Measurements from ENCODE around the gene TSPAN13. TPM values are rescaled to one million over a fixed set of nuclear protein-coding genes. Genes with fewer than 3 reads are reported as not detected.

Gene TSPAN13
- total RNA-seq, 1 donor, result 10.8 TPM

- no peak overlapping the region for H3K4me3 ChIP-seq (ENCODE audit: low read depth, low read length)
- no peak for DNase-seq (ENCODE audit: low read depth)
- TF ChIP-seq, protein P1, sequence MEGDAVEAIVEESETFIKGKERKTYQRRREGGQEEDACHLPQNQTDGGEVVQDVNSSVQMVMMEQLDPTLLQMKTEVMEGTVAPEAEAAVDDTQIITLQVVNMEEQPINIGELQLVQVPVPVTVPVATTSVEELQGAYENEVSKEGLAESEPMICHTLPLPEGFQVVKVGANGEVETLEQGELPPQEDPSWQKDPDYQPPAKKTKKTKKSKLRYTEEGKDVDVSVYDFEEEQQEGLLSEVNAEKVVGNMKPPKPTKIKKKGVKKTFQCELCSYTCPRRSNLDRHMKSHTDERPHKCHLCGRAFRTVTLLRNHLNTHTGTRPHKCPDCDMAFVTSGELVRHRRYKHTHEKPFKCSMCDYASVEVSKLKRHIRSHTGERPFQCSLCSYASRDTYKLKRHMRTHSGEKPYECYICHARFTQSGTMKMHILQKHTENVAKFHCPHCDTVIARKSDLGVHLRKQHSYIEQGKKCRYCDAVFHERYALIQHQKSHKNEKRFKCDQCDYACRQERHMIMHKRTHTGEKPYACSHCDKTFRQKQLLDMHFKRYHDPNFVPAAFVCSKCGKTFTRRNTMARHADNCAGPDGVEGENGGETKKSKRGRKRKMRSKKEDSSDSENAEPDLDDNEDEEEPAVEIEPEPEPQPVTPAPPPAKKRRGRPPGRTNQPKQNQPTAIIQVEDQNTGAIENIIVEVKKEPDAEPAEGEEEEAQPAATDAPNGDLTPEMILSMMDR (IDR thresholded peaks at IDR 0.05; ENCODE audit: insufficient read depth, low read depth, low read length), result no peak
Measured at GRCh38 chr7:16715928-16716327, 37.6 kb upstream of the TSPAN13 start.

- H3K4me3 ChIP-seq (ENCODE audit: low read depth, low read length), result no peak overlapping the region
- no peak for DNase-seq (ENCODE audit: low read depth)
- TF ChIP-seq, protein P1 (IDR thresholded peaks at IDR 0.05; ENCODE audit: insufficient read depth, low read depth, low read length), result no peak
Measured at GRCh38 chr7:16718111-16718656, 35.4 kb upstream of the TSPAN13 start.

DNA sequence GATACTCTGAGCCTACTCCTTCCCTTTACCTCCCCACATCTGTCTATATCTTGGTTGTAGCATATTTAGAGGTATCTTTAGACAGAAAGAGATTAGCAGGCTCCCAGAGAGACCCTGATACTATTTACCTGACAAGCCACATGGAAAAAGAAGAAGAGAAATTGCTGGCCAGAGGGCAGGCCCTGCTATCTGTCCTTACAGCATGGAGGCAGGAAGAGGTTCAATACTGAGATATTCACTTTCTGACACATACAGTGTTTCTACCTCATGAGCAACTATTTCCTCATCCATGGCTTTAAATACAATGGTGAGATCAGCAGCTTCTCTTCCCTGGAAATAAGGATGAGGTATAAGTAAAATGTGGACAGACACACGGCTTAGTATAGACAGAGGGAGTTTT is 33.9 kb upstream of the TSPAN13 start:
- H3K4me3 ChIP-seq (ENCODE audit: low read depth, low read length), result no peak overlapping the region
- no peak for DNase-seq (ENCODE audit: low read depth)
- TF ChIP-seq, protein P1 (IDR thresholded peaks at IDR 0.05; ENCODE audit: insufficient read depth, low read depth, low read length), result no peak

DNA sequence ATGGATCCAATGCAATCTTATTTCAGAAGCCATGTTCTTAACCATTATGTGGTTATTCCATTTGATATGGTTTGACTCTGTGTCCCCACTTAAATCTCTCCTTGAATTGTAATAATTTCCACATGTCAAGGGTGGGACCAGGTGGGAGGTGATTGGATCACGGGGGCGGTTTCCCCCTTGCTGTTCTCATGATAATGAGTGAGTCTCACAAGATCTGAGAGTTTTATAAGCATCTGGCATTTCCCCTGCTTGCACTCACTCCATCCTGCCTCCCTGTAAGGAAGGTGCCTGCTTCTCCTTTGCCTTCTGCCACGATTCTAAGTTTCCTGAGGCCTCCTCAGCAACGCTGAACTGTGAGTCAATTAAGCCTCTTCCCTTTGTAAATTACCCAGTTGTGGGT is 32.0 kb upstream of the TSPAN13 start:
- DNase-seq (ENCODE audit: low read depth), result no peak
- H3K4me3 ChIP-seq (ENCODE audit: low read depth, low read length), result no peak overlapping the region
- TF ChIP-seq, protein P1 (IDR thresholded peaks at IDR 0.05; ENCODE audit: insufficient read depth, low read depth, low read length), result no peak

DNA sequence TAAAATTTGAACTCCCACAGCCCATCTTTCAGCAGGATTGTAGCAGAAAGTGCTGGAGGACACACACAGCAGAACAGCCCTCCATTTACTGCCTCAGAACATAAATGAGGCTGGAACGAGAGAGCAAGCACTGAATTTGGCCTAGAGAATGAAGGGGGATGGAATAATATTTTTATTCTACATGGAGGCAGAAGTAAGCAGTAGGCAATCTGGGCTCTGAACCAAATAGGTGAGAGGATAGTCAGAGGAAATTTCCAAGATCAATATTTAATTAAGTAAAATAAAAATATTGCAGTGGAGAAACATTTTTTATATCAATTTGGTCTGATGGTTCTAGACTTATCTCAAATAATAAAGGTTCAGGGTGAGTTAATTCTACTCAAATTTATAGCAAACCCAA is 29.2 kb upstream of the TSPAN13 start:
- TF ChIP-seq, protein P1 (IDR thresholded peaks at IDR 0.05; ENCODE audit: insufficient read depth, low read depth, low read length), result no peak

GRCh38 chr7:16726189-16726588 is 27.4 kb upstream of the TSPAN13 start:
- no peak overlapping the region for H3K4me3 ChIP-seq (ENCODE audit: low read depth, low read length)
- no peak for DNase-seq (ENCODE audit: low read depth)
- TF ChIP-seq, protein P1 (IDR thresholded peaks at IDR 0.05; ENCODE audit: insufficient read depth, low read depth, low read length), result no peak

More for the DNA sequence above, 29.2 kb upstream of the TSPAN13 start:
- DNase-seq (ENCODE audit: low read depth), result no peak
- no peak overlapping the region for H3K4me3 ChIP-seq (ENCODE audit: low read depth, low read length)

DNA sequence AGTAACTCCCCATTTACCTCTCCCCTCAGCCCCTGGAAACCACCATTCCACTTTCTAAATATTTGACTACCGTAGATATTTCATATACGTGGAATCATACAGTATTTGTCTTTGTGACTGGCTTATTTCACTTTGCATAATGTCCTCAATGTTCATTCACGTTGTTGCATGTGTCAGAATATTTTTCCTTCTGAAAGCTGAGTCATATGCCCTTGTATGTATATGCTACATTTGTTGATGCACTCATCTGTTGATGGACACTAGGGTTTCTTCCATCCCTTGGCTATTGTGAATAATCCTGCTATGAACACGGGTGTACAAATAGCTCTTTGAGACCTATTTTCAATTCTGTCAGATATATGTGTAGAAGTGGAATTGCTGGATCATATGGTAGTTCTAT is 25.8 kb upstream of the TSPAN13 start:
- TF ChIP-seq, protein P1 (IDR thresholded peaks at IDR 0.05; ENCODE audit: insufficient read depth, low read depth, low read length), result no peak
- no peak for DNase-seq (ENCODE audit: low read depth)
- H3K4me3 ChIP-seq (ENCODE audit: low read depth, low read length), result no peak overlapping the region
